Liver (tissue), 3 donors: ENCODE data around the gene CRACR2B.

Experiments used
- CTCF ChIP-seq: fragments of 150-350 bp; IDR thresholded peaks from 2 replicates; pipeline ENCODE4 v1.5.1; 2017; ENCODE audit warnings: improper control_type of control experiment, low read depth, low read length; ENCODE audit not compliant: missing input control
- FOXA1 ChIP-seq: IDR thresholded peaks from 2 replicates; pipeline ENCODE4 v1.6.1; 2016; ENCODE audit warnings: antibody characterized with exemption
- MAX ChIP-seq: IDR thresholded peaks from 2 replicates; pipeline ENCODE4 v1.6.1; 2016; ENCODE audit warnings: antibody characterized with exemption
- RAD21 ChIP-seq, 2 donors: IDR thresholded peaks; 2 replicates each; pipeline ENCODE4 v1.6.1; 2016; ENCODE audit warnings: antibody characterized with exemption in 2 of 2, mild to moderate bottlenecking in 2 of 2
- SP1 ChIP-seq: IDR thresholded peaks from 2 replicates; pipeline ENCODE4 v1.6.1; 2018; ENCODE audit warnings: antibody characterized with exemption, mild to moderate bottlenecking
- donor health status: healthy.
- donor health status: healthy.

GRCh38 chr11:803467-803742, 24.3 kb upstream of the CRACR2B start:
- no peak for TF ChIP-seq CTCF
- TF ChIP-seq RAD21 (IDR thresholded peaks at IDR 0.05): no peak
- TF ChIP-seq SP1: no peak
- TF ChIP-seq MAX: no peak
- TF ChIP-seq FOXA1: no peak
